ACC112 (cell line): ENCODE data around the gene YPEL3.
"Not testable (repeated sequence)": the region's sequence is repeated elsewhere in the genome, so short reads cannot be mapped to it uniquely, and the experiment has no call there.

Source experiments
- H2AFZ ChIP-seq: fragments of 200-600 bp; sonication (generic); one replicate; pipeline ENCODE4 v1.6.0; 2017; ENCODE audit warnings: antibody characterized with exemption, low read length; ENCODE audit not compliant: unreplicated experiment
- H3K27ac ChIP-seq: fragments of 200-600 bp; sonication (generic); 2 replicates; pipeline ENCODE4 v1.5.1; 2014; ENCODE audit warnings: low read depth, mild to moderate bottlenecking, antibody characterized with exemption, low read length, moderate library complexity
- H3K27me3 ChIP-seq: fragments of 200-600 bp; sonication (generic); 2 replicates; pipeline ENCODE4 v1.6.1; 2014; ENCODE audit warnings: mild to moderate bottlenecking, antibody characterized with exemption, low read length, moderate library complexity, mixed read lengths; ENCODE audit not compliant: insufficient read depth
- H3K36me3 ChIP-seq: fragments of 200-600 bp; sonication (generic); 2 replicates; pipeline ENCODE4 v1.6.1; 2016; ENCODE audit warnings: mild to moderate bottlenecking, antibody characterized with exemption, low read length, moderate library complexity, mixed read lengths; ENCODE audit not compliant: insufficient read depth
- H3K4me1 ChIP-seq: fragments of 200-600 bp; sonication (generic); one replicate; pipeline ENCODE4 v1.6.1; 2016; ENCODE audit warnings: low read length, mixed read lengths; ENCODE audit not compliant: insufficient read depth, unreplicated experiment, control insufficient read depth
- H3K4me3 ChIP-seq: fragments of 200-600 bp; sonication (generic); 2 replicates; pipeline ENCODE4 v1.5.1; 2014; ENCODE audit warnings: mild to moderate bottlenecking, low read depth, low read length
- H3K79me2 ChIP-seq: fragments of 200-600 bp; sonication (generic); one replicate; pipeline ENCODE4 v1.6.0; 2016; ENCODE audit warnings: low read length; ENCODE audit not compliant: control insufficient read depth, unreplicated experiment, insufficient read depth

Gene YPEL3

DNA sequence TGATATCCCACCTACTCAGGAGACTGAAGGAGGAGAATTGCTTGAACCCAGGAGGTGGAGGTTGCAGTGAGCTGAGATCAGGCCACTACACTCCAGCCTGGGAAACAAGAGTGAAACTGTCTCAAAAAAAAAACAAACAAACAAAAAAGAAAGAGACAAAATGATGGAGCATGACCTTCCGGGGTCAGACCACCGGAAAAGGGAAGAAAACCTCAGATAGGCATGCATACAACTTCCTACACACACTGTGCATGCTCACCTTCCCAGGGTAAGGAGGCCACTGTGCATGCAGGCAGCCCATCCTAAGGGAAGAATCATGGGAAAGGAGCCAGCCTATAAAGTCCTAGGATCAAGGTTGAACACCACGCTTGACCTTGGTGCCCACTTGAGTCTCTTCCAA, 36.6 kb upstream of the YPEL3 start:
- no peaks in the 10 kb centered on the region for H3K4me1 ChIP-seq
- no peak overlapping the region for H2AFZ ChIP-seq
- no peak overlapping the region for H3K27ac ChIP-seq
- no peaks in the 10 kb centered on the region for H3K36me3 ChIP-seq
- H3K27me3 ChIP-seq = no peaks in the 10 kb centered on the region
- H3K79me2 ChIP-seq = no peaks in the 10 kb centered on the region
- H3K4me3 ChIP-seq = no peak overlapping the region

DNA sequence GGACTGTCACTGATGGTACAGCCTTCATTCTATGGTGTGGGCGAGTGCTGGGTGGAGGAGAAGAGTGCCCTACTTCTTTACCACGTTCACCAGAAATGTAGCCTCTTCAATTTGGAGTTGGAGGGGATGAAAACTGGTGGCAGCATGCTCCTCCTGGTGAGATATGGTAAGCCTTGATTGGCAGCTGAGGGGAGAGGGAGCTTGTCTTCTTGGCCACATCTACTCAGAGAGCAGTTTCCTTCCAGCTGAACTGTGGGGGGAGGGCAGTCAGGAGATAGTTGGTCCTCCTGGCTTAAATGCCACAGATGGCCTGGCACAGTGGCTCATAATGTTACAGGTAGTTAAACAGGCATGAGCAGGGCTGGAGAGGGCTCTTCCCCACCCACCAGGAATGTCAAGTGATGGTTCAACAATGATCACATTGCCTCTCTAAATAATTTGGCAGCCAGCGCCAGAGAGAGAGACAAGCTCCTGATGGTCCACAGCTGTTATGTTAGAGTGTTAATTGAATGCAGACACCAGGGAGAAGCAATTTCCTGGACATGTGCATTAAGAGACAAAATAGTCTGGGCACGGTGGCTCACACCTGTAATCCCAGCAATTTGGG, 36.0 kb upstream of the YPEL3 start:
- Histone ChIP-seq H3K4me1 (no peaks in the 10 kb centered on the region), H3K79me2 (no peaks in the 10 kb centered on the region), H3K4me3 (no peak overlapping the region), H3K27me3 (no peaks in the 10 kb centered on the region), H2AFZ (no peak overlapping the region), H3K36me3 (no peaks in the 10 kb centered on the region), H3K27ac (no peak overlapping the region)

DNA sequence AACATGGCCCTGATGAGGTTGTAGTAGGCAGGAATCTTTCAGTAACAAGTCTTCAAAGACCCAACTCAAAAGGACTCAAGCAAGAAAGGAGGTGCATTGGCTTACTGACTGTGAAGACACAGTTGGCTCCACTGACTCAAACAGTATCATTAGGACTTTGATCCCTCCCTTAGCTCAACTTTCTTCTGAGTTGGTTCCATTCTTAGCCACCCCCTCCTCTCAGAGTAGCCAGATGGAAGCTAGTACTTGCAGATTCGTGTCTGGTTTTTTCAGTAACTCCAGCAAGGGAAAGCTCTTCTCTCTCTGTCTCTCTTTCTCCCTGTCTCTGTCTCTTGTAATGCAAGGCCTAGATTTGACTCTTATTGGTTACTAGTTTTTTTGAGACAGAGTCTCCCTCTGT, 32.0 kb upstream of the YPEL3 start:
- H2AFZ ChIP-seq = no peak overlapping the region
- no peaks in the 10 kb centered on the region for H3K79me2 ChIP-seq
- no peaks in the 10 kb centered on the region for H3K27me3 ChIP-seq
- H3K27ac ChIP-seq = no peak overlapping the region
- H3K36me3 ChIP-seq = no peaks in the 10 kb centered on the region
- H3K4me3 ChIP-seq = no peak overlapping the region
- H3K4me1 ChIP-seq = no peaks in the 10 kb centered on the region

DNA sequence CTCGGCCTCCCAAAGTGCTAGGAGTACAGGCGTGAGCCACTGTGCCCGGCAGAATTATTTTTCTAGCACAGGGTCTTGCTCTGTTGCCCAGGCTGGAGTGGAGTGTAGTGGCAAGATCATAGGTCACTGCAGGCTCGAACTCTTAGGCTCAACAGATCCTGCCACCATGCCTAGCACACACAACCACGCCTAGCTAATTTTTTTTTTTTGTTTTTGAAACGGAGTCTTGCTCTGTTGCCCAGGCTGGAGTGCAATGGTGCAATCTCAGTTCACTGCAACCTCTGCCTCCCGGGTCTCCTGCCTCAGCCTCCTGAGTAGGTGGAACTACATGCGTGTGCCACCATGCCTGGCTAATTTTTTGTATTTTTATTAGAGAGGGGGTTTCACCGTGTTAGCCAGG, 29.7 kb upstream of the YPEL3 start:
- not testable (repeated sequence) for H3K4me1 ChIP-seq, H3K79me2 ChIP-seq, H3K27ac ChIP-seq, H3K4me3 ChIP-seq, H3K27me3 ChIP-seq, H2AFZ ChIP-seq, H3K36me3 ChIP-seq

DNA sequence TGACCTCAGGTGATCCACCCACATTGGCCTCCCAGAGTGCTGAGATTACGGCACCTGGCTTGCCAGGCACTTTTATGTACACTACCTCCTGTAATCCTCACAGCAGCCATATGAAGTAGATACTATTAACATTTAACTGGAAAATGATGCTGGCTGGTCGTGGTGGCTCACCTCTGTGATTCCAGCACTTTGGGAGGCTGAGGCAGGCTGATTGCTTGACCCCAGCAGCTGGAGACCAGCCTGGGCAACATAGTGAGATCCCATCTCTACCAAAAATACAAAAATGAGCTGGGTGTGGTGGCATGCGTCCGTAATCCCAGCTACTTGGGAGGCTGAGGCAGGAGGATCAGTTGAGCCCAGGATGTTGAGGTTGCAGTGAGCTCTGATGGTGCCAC, 29.0 kb upstream of the YPEL3 start:
- H3K4me3 ChIP-seq = no peak overlapping the region
- peaks cover 9% of the 10 kb centered on the region for H3K4me1 ChIP-seq
- no peaks in the 10 kb centered on the region for H3K36me3 ChIP-seq
- no peak overlapping the region for H2AFZ ChIP-seq
- H3K27ac ChIP-seq = no peak overlapping the region
- peaks cover 5% of the 10 kb centered on the region for H3K79me2 ChIP-seq
- H3K27me3 ChIP-seq = no peaks in the 10 kb centered on the region

DNA sequence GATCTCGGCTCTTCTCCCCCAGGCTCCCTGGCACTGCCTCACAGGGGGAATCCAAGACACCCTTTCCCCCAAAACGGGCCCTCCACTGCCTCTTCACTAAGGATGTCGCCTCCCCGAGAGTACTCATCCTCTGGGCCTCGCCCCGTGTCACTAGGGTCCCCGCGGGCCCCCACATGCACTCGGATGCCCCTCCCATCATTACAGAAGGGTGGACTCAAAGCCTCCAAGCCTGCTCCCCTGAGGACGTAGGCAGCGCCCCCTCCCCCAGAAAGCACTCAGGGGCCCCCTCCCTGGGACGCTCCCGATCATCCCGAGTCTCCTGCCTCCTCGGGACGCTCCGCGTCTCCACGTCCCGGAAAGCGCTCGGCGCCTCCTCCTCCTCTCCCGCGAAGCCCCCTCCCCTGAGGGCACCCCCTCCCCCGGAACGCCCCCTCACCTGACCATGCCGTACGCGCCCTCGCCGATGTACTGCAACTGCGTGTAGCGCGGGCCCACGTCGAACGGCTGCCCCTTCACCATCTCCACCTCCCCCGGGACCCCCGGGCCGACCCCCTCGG, 26.7 kb upstream of the YPEL3 start:
- Histone ChIP-seq H3K4me1 (peaks cover 9% of the 10 kb centered on the region), H3K27ac (peak overlapping the region; percentile 61), H3K36me3 (0 out of 2 replicates have a peak, but pooled peaks cover 3% of the 10 kb centered on the region), H3K4me3 (peak overlapping the region; percentile 88), H3K79me2 (peaks cover 5% of the 10 kb centered on the region), H2AFZ (peak overlapping the region; percentile 55), H3K27me3 (no peaks in the 10 kb centered on the region)

DNA sequence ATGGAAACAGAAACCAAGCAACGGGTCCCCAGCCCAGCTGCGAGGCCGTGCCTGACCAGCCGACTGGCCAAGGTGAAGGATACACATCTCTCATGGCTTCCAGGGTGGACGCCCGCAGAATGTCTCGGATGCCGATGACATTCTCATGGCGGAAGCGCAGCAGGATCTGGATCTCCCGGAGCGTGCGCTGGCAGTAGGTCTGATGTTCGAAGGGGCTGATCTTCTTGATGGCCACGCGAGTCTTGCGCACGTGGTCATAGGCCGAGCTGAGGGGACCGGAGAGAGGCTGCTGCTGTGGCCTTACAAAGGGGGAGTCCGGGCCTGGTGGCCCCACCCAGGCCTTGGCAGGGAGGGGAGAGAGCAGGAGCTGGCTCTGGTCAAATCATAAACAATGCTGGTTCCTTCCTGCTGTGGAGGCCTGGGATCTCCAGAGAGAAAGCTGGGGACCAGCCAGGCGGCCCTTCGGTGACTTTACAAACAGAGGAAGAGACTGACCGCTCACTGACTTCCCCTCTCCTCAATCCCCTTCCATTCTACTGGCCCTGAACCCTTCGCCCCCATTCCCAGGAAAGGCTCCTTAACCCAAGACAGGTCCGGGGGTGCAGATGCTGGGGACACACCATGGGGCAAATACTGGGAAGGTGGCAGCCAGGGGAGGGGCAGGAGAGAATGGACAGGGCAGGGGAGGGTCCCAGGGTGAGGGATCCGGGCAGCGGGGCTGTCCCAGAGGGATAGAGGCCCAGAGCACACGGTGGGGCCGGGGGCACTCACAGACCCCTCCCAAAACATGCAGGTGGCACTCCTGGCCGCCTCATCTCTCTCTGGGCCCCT, 25.9 kb upstream of the YPEL3 start:
- H2AFZ ChIP-seq = peak overlapping the region; percentile 65
- H3K36me3 ChIP-seq = peaks cover 5% of the 10 kb centered on the region; the same call in 1 of the 2 replicates
- peaks cover 5% of the 10 kb centered on the region for H3K79me2 ChIP-seq
- peak overlapping the region; percentile 61 for H3K27ac ChIP-seq
- H3K4me1 ChIP-seq = peaks cover 9% of the 10 kb centered on the region
- no peaks in the 10 kb centered on the region for H3K27me3 ChIP-seq
- H3K4me3 ChIP-seq = peak overlapping the region; percentile 88

DNA sequence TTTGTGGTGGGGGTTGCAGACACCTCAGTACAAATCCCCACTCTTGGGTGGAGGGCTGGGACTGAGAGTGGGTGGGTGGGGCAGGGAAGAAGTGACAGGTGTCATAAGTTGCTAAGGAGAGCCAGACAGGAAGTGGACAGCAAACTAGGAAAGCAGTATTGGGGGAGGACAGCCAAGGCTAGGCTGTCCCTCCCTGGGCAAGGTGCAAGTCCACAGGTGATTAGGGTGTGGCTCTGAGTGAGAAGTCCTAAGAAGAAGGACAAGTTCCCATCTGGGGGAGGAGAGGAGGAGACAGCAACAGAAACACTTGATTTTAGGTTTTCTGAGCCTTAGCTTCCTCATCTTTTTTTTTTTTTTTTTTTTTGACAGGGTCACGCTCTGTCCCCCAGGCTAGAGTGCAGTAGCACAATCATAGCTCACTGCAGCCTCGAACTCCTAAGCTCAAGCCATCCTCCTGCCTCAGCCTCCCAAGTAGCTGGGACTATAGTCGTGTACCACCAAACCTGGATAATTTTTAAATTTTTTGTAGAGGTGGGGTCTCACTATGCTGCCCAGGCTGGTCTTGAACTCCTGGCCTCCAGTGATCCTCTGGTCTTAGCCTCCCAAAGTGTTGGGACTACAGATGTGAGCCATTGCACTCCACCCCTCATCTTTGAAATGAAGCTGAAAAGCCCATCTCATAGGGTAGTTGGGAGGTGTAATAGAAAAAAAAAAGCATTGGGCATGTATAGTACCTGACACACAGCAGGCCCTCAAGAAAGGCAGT, 24.5 kb upstream of the YPEL3 start:
- H3K27me3 ChIP-seq = no peaks in the 10 kb centered on the region
- peaks cover 9% of the 10 kb centered on the region for H3K4me1 ChIP-seq
- H3K27ac ChIP-seq = no peak overlapping the region

DNA sequence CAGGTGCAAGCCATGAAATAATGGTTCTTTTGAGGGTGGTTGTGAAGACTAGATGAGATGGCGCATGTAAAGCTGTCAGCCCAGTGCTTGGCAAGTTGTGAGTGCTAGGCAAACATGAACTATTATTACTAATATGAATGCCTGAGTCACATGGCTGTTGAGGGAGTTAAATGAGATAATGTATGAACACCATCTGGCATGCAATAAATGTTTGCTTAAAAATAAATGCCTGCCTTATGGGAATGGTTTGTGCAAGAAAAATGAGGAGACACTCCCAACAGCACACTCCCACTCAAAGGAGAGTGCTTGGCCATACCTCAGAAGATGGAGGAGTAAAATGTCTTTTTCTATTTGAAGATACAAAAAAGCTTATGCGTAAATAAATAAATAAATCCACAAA, 23.4 kb upstream of the YPEL3 start:
- no peak overlapping the region for H2AFZ ChIP-seq
- H3K36me3 ChIP-seq = peaks cover 7% of the 10 kb centered on the region; the same call in 1 of the 2 replicates
- no peak overlapping the region for H3K27ac ChIP-seq
- no peaks in the 10 kb centered on the region for H3K27me3 ChIP-seq
- peaks cover 12% of the 10 kb centered on the region for H3K4me1 ChIP-seq
- H3K79me2 ChIP-seq = peaks cover 5% of the 10 kb centered on the region
- H3K4me3 ChIP-seq = no peak overlapping the region

More for the DNA sequence above, 24.5 kb upstream of the YPEL3 start:
- peaks cover 5% of the 10 kb centered on the region for H3K79me2 ChIP-seq
- peaks cover 7% of the 10 kb centered on the region; the same call in 1 of the 2 replicates for H3K36me3 ChIP-seq
- H2AFZ ChIP-seq = no peak overlapping the region
- H3K4me3 ChIP-seq = no peak overlapping the region

DNA sequence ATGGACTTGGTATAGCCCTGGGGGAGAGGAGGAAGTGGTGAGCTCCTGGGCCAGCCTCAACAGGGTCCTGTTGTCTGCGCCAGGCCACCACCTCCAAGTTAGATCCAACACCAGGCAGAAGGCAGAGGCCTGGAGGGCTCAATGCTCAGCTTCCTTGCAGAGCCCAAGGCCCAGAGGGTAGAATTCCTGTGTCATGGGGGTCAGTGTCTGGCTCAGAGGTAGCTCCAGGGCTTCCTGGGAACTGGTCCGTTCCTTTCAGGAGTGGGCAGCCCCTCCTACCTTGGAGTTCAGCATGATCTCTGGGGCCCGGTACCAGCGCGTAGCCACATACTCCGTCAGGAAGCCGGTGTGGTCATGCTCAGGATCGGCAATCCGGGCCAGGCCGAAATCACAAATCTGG, 21.8 kb upstream of the YPEL3 start:
- Histone ChIP-seq H3K79me2 (peaks cover 5% of the 10 kb centered on the region), H3K27me3 (no peaks in the 10 kb centered on the region), H2AFZ (no peak overlapping the region), H3K4me3 (no peak overlapping the region), H3K4me1 (peaks cover 25% of the 10 kb centered on the region), H3K36me3 (peaks cover 7% of the 10 kb centered on the region; the same call in 1 of the 2 replicates), H3K27ac (no peak overlapping the region)
